ENCODE measurements around the gene KLK13. TPM values are rescaled to one million over a fixed set of nuclear protein-coding genes. Genes with fewer than 3 reads are reported as not detected.

Gene KLK13
- polyA plus RNA-seq, 1 donor, result 0.76 TPM

- DNase-seq, result no peak
Observed at GRCh38 chr19:51093101-51093500, 28.2 kb upstream of the KLK13 start.

- DNase-seq, result no peak
Observed at GRCh38 chr19:51091895-51092873, 27.3 kb upstream of the KLK13 start.

- DNase-seq, result no peak
Observed at GRCh38 chr19:51091126-51091525, 26.2 kb upstream of the KLK13 start.

- DNase-seq, result no peak
Observed at GRCh38 chr19:51090471-51090870, 25.6 kb upstream of the KLK13 start.

GRCh38 chr19:51089786-51090185 lies 24.9 kb upstream of the KLK13 start:
- DNase-seq, result no peak

- DNase-seq, result no peak
Observed at GRCh38 chr19:51086153-51086850, 21.4 kb upstream of the KLK13 start.

- no peak for DNase-seq
Observed at GRCh38 chr19:51084505-51084904, 19.6 kb upstream of the KLK13 start.

- no peak for DNase-seq
Observed at GRCh38 chr19:51083783-51084182, 18.9 kb upstream of the KLK13 start.

- DNase-seq, result no peak
Observed at GRCh38 chr19:51083181-51083580, 18.3 kb upstream of the KLK13 start.

GRCh38 chr19:51082611-51083010 lies 17.7 kb upstream of the KLK13 start, which contains the start of gene KLK14:
TSS of gene KLK14 (minus strand) at chr19:51082887. CDS start at chr19:51082614, 273 bp downstream.
- DNase-seq, result no peak

- no peak for DNase-seq
Observed at GRCh38 chr19:51081476-51081875, 16.6 kb upstream of the KLK13 start.

GRCh38 chr19:51079481-51080110 lies 14.7 kb upstream of the KLK13 start:
- no peak for DNase-seq

GRCh38 chr19:51078731-51079130 lies 13.8 kb upstream of the KLK13 start:
- no peak for DNase-seq

- DNase-seq, result no peak
Observed at GRCh38 chr19:51078104-51078503, 13.2 kb upstream of the KLK13 start.

- no peak for DNase-seq
Observed at GRCh38 chr19:51076631-51077213, 11.8 kb upstream of the KLK13 start.

- DNase-seq, result no peak
Observed at GRCh38 chr19:51075998-51076397, 11.1 kb upstream of the KLK13 start.

- DNase-seq, result no peak
Observed at GRCh38 chr19:51071095-51071405, 6.2 kb upstream of the KLK13 start.

- no peak for DNase-seq
Observed at GRCh38 chr19:51070334-51071094, 5.6 kb upstream of the KLK13 start.

GRCh38 chr19:51066393-51067186 lies 1.7 kb upstream of the KLK13 start:
- no peak for DNase-seq

GRCh38 chr19:51065221-51065960 lies 499 bp upstream of the KLK13 start:
- no peak for DNase-seq
